Stimulated activated memory B cell treated with anti-CD40 and anti-IgM and Interleukin-4, amounts not matched to agents 10 μg/mL and 1 μg/mL and 100 μg/mL, for 72 hours (primary cell): ENCODE data around the gene TBC1D9.

ENCODE experiments used
- ATAC-seq: fragments of 150-1000 bp; cut with Tn5 transposase; 2 replicates; pipeline ENCODE4 v1.10.0; 2021
- H3K27ac Mint-ChIP-seq: one replicate; pipeline ENCODE4 v1.8.0; 2022; ENCODE audit warnings: mild to moderate bottlenecking, mixed read lengths
- H3K27me3 Mint-ChIP-seq: one replicate; pipeline ENCODE4 v1.8.0; 2022; ENCODE audit warnings: mixed read lengths
- H3K36me3 Mint-ChIP-seq: one replicate; pipeline ENCODE4 v1.8.0; 2022; ENCODE audit warnings: mixed read lengths
- H3K4me1 Mint-ChIP-seq: one replicate; pipeline ENCODE4 v1.8.0; 2022; ENCODE audit warnings: mixed read lengths
- H3K4me3 Mint-ChIP-seq: one replicate; pipeline ENCODE4 v1.8.0; 2022; ENCODE audit warnings: mild to moderate bottlenecking, moderate library complexity, mixed read lengths
- H3K9me3 Mint-ChIP-seq: one replicate; pipeline ENCODE4 v1.8.0; 2022; ENCODE audit warnings: mixed read lengths

TBC1D9 gene

DNA sequence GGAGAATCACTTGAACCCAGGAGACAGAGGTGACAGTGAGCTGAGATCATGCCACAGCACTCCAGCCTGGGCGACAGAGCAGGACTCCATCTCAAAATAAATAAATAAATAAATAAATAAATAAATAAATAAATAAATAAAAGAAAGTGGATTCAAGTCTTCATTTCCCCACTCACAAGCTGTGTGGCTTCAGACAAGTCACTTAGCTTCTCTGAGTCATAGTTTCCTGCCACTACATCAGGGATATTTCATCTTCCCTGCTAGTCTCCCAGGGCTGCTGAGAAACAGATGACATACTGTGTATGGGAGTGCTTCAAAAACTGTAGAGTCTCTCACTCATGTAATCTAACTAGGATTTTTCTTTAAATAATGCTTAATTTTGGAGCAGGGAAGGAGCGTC lies 37.2 kb downstream of the TBC1D9 start:
- Mint-ChIP-seq H3K9me3 (no peaks in the 10 kb centered on the region), H3K4me1 (peaks cover 85% of the 10 kb centered on the region), H3K27me3 (no peaks in the 10 kb centered on the region), H3K27ac (peak overlapping the region; percentile 93), H3K4me3 (peak overlapping the region; percentile 27), H3K36me3 (peaks cover 6% of the 10 kb centered on the region)
- no peak for ATAC-seq

DNA sequence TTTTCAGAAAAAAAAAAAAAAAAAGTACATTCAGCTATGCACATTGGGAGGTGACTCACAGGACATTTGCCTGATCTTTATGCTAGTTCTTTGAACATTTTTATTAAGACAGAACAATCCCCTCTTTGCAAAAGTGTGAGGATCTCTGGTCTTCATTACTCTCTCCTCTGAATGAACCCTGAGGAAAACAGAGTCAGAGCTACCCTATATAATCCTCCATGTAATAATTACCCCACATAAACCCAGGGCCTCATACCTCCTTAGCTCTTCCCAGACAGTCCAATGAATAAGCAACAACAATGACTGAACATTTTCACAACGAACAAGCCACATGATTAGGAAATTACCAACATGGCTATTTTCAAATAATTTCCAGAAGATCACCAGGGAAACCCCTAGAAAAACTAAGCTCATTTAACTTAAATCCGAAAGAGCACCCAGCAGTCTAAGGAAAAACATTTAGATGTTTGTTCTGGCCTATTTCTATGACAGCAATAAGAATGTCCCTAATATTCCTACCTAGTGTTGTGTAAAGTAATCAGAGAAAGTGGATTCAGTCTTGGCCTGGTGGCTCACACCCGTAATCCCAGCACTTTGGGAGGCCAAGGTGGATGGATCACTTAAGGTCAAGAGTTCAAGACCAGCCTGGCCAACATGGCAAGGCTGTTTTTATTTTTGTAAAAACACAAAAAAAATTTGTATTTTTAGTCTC lies 37.8 kb downstream of the TBC1D9 start:
- peak overlapping the region; percentile 7 for H3K4me3 Mint-ChIP-seq
- H3K27me3 Mint-ChIP-seq: no peaks in the 10 kb centered on the region
- no peak for ATAC-seq
- peak overlapping the region; percentile 93 for H3K27ac Mint-ChIP-seq
- H3K36me3 Mint-ChIP-seq: peaks cover 6% of the 10 kb centered on the region
- peaks cover 87% of the 10 kb centered on the region for H3K4me1 Mint-ChIP-seq
- no peaks in the 10 kb centered on the region for H3K9me3 Mint-ChIP-seq

- Mint-ChIP-seq H3K4me1 (peaks cover 80% of the 10 kb centered on the region), H3K9me3 (no peaks in the 10 kb centered on the region), H3K27ac (peak overlapping the region; percentile 78), H3K4me3 (peak overlapping the region; percentile 42), H3K36me3 (peaks cover 6% of the 10 kb centered on the region), H3K27me3 (no peaks in the 10 kb centered on the region)
- no peak for ATAC-seq
Observed at GRCh38 chr4:140717313-140717712, 38.9 kb downstream of the TBC1D9 start.

GRCh38 chr4:140715119-140715518 lies 41.1 kb downstream of the TBC1D9 start:
- H3K27ac Mint-ChIP-seq: peak overlapping the region; percentile 78
- H3K27me3 Mint-ChIP-seq: no peaks in the 10 kb centered on the region
- peaks cover 6% of the 10 kb centered on the region for H3K36me3 Mint-ChIP-seq
- ATAC-seq: no peak
- no peaks in the 10 kb centered on the region for H3K9me3 Mint-ChIP-seq
- H3K4me1 Mint-ChIP-seq: peaks cover 74% of the 10 kb centered on the region
- no peak overlapping the region for H3K4me3 Mint-ChIP-seq

DNA sequence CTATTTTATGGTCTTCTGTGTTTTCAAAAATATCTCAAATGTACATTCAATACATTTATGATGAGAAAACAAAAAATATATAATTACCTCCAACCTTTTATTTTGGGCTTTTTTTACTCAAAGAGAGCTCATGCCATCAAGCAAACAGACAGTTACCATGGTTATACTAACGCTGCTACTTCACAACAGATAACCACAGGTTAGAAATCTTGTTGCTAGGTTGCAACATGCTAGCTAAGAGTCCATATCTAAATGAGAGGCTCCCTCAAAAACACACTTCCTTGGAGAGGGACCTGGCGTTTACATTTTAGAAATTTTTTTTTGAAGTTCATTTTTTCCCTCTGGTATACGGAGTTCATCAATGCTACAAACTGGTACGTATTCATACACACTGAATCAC lies 44.3 kb downstream of the TBC1D9 start:
- Mint-ChIP-seq H3K27me3 (no peaks in the 10 kb centered on the region), H3K36me3 (peaks cover 12% of the 10 kb centered on the region), H3K4me1 (peaks cover 73% of the 10 kb centered on the region), H3K27ac (peak overlapping the region; percentile 22), H3K9me3 (no peaks in the 10 kb centered on the region), H3K4me3 (no peak overlapping the region)
- no peak for ATAC-seq

- no peaks in the 10 kb centered on the region for H3K9me3 Mint-ChIP-seq
- H3K27me3 Mint-ChIP-seq: no peaks in the 10 kb centered on the region
- peaks cover 12% of the 10 kb centered on the region for H3K36me3 Mint-ChIP-seq
- peak overlapping the region; percentile 83 for H3K27ac Mint-ChIP-seq
- ATAC-seq: peak; percentile 57
- H3K4me1 Mint-ChIP-seq: peaks cover 73% of the 10 kb centered on the region
- H3K4me3 Mint-ChIP-seq: no peak overlapping the region
Observed at GRCh38 chr4:140710908-140711622, 45.1 kb downstream of the TBC1D9 start.

- Mint-ChIP-seq H3K27ac (peak overlapping the region; percentile 83), H3K4me1 (peaks cover 88% of the 10 kb centered on the region), H3K27me3 (no peaks in the 10 kb centered on the region), H3K4me3 (no peak overlapping the region), H3K9me3 (no peaks in the 10 kb centered on the region), H3K36me3 (peaks cover 6% of the 10 kb centered on the region)
- ATAC-seq: peak; percentile 61
Observed at GRCh38 chr4:140707325-140707724, 48.9 kb downstream of the TBC1D9 start.

DNA sequence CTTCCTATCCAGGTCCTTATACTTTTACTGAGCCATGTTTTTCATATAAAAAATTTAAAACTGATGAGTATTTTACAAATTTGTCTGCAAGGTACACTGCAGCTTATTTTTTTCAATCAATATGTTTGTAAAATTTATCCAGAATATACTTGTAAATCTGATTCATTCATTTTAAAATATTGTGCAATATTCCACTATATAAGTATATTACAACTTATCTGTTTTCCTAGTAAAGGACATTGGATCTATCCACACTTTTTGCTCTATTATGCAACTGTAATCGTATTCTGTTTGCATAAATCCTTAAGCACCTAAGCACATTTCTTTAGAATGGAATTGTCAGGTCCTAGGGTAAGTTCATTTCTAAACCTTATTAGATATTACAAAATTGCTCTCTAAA lies 49.5 kb downstream of the TBC1D9 start:
- no peak overlapping the region for H3K4me3 Mint-ChIP-seq

GRCh38 chr4:140706276-140706625 lies 49.9 kb downstream of the TBC1D9 start:
- H3K27me3 Mint-ChIP-seq: no peaks in the 10 kb centered on the region
- ATAC-seq: no peak
- no peaks in the 10 kb centered on the region for H3K9me3 Mint-ChIP-seq
- H3K36me3 Mint-ChIP-seq: peaks cover 14% of the 10 kb centered on the region
- H3K4me3 Mint-ChIP-seq: no peak overlapping the region
- peaks cover 92% of the 10 kb centered on the region for H3K4me1 Mint-ChIP-seq
- peak overlapping the region; percentile 83 for H3K27ac Mint-ChIP-seq

More for the DNA sequence above, 49.5 kb downstream of the TBC1D9 start:
- Mint-ChIP-seq H3K27ac (peak overlapping the region; percentile 83), H3K4me1 (peaks cover 89% of the 10 kb centered on the region), H3K36me3 (peaks cover 9% of the 10 kb centered on the region), H3K9me3 (no peaks in the 10 kb centered on the region), H3K27me3 (no peaks in the 10 kb centered on the region)
- no peak for ATAC-seq

GRCh38 chr4:140705625-140706275 lies 50.4 kb downstream of the TBC1D9 start:
- H3K4me3 Mint-ChIP-seq: no peak overlapping the region
- peak overlapping the region; percentile 83 for H3K27ac Mint-ChIP-seq
- no peaks in the 10 kb centered on the region for H3K9me3 Mint-ChIP-seq
- ATAC-seq: no peak
- H3K4me1 Mint-ChIP-seq: peaks cover 91% of the 10 kb centered on the region
- peaks cover 19% of the 10 kb centered on the region for H3K36me3 Mint-ChIP-seq
- no peaks in the 10 kb centered on the region for H3K27me3 Mint-ChIP-seq

GRCh38 chr4:140704964-140705363 lies 51.2 kb downstream of the TBC1D9 start:
- Mint-ChIP-seq H3K4me3 (peak overlapping the region; percentile 16), H3K27me3 (no peaks in the 10 kb centered on the region), H3K27ac (peak overlapping the region; percentile 83), H3K9me3 (no peaks in the 10 kb centered on the region), H3K4me1 (peaks cover 90% of the 10 kb centered on the region), H3K36me3 (peaks cover 25% of the 10 kb centered on the region)
- ATAC-seq: peak; percentile 78

DNA sequence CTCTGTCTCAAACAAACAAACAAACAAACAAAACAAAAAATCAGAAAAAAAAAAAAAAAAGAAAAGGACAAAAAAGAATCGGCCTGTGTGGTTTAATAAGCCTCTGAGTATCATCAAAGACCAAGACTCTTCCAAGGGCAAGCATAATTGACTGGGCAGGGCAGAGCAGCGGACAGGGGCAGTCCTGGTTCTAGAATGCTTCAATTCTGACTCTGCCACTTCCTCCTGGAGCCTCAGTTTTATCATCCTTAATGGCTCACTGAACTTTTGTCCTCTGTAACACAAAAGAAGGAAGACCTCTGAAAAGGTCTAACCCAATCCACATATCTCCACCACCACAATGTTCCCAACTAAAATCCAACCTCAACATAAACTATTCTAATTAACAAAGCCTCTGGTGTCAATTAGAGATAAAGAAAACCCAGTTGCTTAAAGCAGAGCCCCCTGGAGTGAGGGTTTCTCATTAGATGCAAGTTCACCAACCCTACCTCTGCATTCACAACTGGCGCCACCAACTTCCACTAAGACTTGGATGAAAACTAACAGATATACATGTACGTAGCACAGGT lies 51.7 kb downstream of the TBC1D9 start:
- no peaks in the 10 kb centered on the region for H3K9me3 Mint-ChIP-seq
- H3K36me3 Mint-ChIP-seq: peaks cover 30% of the 10 kb centered on the region
- peak overlapping the region; percentile 83 for H3K27ac Mint-ChIP-seq
- H3K27me3 Mint-ChIP-seq: no peaks in the 10 kb centered on the region
- H3K4me3 Mint-ChIP-seq: peak overlapping the region; percentile 16
- H3K4me1 Mint-ChIP-seq: peaks cover 87% of the 10 kb centered on the region
- peak; percentile 59 for ATAC-seq

GRCh38 chr4:140703463-140703862 lies 52.7 kb downstream of the TBC1D9 start:
- Mint-ChIP-seq H3K4me1 (peaks cover 88% of the 10 kb centered on the region), H3K9me3 (no peaks in the 10 kb centered on the region), H3K36me3 (peaks cover 39% of the 10 kb centered on the region), H3K4me3 (no peak overlapping the region), H3K27ac (peak overlapping the region; percentile 83), H3K27me3 (no peaks in the 10 kb centered on the region)
- no peak for ATAC-seq

DNA sequence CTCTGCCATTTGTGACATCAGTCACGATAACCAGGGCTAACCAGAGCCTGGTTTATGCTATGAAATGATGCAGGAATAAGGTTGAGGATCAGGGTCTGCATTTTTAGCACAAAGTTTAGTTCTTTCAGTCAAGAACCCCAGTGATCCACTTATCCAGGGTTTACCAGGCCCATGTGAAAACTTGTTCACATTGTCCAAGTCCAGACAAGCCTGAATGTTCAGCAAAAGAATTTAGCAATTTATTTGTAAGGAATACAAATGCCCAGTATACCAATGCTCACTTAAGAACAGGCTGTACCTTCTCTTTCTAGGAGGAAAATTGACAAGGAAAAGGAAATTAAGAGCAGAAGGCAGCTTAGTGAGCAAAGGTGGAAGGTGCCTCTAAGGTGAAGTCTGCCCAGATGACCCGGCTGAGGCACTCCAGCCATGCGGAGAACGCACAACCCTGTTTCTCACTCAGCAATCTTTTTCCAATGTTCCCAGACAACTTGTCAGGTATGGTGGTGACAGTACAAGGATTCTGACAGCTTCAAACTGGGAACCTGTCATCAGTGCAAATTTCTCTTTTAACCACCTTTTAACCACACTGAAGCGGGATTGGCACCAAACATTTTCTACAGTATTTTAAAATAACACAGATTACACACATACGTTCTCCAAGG lies 54.0 kb downstream of the TBC1D9 start:
- H3K36me3 Mint-ChIP-seq: peaks cover 49% of the 10 kb centered on the region
- peak overlapping the region; percentile 83 for H3K27ac Mint-ChIP-seq
- ATAC-seq: no peak
- H3K27me3 Mint-ChIP-seq: no peaks in the 10 kb centered on the region
- no peaks in the 10 kb centered on the region for H3K9me3 Mint-ChIP-seq
- H3K4me3 Mint-ChIP-seq: no peak overlapping the region
- H3K4me1 Mint-ChIP-seq: peaks cover 89% of the 10 kb centered on the region

DNA sequence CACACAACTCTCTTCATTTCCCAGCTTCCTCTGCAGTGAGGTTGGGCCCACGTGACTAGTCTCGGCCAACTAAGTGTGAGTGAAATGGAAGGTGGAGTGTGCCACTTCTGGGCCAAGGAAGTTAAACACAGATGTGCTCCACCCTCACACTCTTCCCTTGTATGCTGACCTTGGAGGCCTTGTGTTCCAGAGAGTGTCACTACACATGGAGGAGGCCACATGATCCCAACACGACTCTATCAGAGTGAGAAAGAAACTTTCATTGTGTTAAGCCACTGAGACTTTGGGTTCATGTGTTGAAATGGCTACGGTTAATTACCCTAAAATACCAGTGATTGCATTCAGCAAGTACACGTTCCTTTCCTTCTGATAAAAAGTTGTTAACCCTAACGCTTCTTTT lies 55.1 kb downstream of the TBC1D9 start:
- no peak for ATAC-seq
- H3K4me3 Mint-ChIP-seq: no peak overlapping the region
- no peaks in the 10 kb centered on the region for H3K9me3 Mint-ChIP-seq
- peak overlapping the region; percentile 83 for H3K27ac Mint-ChIP-seq
- H3K4me1 Mint-ChIP-seq: peaks cover 80% of the 10 kb centered on the region
- H3K36me3 Mint-ChIP-seq: peaks cover 47% of the 10 kb centered on the region
- H3K27me3 Mint-ChIP-seq: no peaks in the 10 kb centered on the region
